Measurements from ENCODE around the gene NUP58. TPM values are rescaled to one million over a fixed set of nuclear protein-coding genes. Genes with fewer than 3 reads are reported as not detected.

NUP58 gene
- total and polyA plus RNA-seq, 10 of the 15 experiments (the other 5 are each of a cell fraction or from before 2014, with no cell fraction given), result 12.1 to 78.0 (median 48.9) TPM

DNA sequence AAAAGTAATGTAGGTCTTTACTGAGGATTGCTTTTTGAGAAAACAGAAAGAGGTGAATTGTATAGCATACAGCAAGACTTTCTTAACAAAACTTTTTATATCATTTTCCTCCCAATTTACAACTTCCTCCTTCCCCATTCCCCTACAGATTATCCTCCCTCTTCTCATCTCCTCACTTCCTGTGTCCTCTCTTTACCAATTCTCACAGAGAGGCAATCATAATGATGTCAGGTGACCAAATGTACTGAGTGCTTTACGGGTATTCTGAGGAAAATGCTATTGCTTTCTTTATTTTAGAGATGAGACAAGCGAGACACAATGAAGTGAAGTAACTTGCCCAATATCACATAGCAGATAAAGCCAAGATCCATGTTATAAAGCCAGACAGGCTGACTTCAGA, 12.5 kb upstream of the NUP58 start:
- DNase-seq (ENCODE audit: low read depth, low spot score), result no peak
- no peak for FAIRE-seq
- TF ChIP-seq, protein P1, sequence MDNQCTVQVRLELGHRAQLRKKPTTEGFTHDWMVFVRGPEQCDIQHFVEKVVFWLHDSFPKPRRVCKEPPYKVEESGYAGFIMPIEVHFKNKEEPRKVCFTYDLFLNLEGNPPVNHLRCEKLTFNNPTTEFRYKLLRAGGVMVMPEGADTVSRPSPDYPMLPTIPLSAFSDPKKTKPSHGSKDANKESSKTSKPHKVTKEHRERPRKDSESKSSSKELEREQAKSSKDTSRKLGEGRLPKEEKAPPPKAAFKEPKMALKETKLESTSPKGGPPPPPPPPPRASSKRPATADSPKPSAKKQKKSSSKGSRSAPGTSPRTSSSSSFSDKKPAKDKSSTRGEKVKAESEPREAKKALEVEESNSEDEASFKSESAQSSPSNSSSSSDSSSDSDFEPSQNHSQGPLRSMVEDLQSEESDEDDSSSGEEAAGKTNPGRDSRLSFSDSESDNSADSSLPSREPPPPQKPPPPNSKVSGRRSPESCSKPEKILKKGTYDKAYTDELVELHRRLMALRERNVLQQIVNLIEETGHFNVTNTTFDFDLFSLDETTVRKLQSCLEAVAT (IDR thresholded peaks at IDR 0.05), result no peak
- TF ChIP-seq, protein P2, sequence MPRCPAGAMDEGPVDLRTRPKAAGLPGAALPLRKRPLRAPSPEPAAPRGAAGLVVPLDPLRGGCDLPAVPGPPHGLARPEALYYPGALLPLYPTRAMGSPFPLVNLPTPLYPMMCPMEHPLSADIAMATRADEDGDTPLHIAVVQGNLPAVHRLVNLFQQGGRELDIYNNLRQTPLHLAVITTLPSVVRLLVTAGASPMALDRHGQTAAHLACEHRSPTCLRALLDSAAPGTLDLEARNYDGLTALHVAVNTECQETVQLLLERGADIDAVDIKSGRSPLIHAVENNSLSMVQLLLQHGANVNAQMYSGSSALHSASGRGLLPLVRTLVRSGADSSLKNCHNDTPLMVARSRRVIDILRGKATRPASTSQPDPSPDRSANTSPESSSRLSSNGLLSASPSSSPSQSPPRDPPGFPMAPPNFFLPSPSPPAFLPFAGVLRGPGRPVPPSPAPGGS (IDR thresholded peaks at IDR 0.05; ENCODE audit: borderline replicate concordance, insufficient read depth, low read depth, low read length, poor library complexity, severe bottlenecking), result no peak
- TF ChIP-seq BMI1 (IDR thresholded peaks at IDR 0.05; ENCODE audit: borderline replicate concordance) (no peak), ASH2L (IDR thresholded peaks at IDR 0.05; ENCODE audit: borderline replicate concordance, low read depth) (no peak), NRF1 (conservative IDR thresholded peaks at IDR 0.05; ENCODE audit: low read depth, low read length) (no peak), ZBED1 (IDR thresholded peaks at IDR 0.05; ENCODE audit: borderline replicate concordance) (no peak), MYB (IDR thresholded peaks at IDR 0.05; ENCODE audit: borderline replicate concordance, low read depth, low read length) (no peak)
- POLR2A ChIA-PET, result interaction anchor here (1.3 kb wide), 1 partner anchor 10 kb away, joined by 4 read pairs; no protein-coding TSS in a partner anchor
- in situ Hi-C loops (cut with MboI) (no loop called here), intact Hi-C loops (cut with micrococcal nuclease; ENCODE audit: unreplicated experiment) (loop anchor here (10.0 kb wide), 1 partner anchor 364 kb away; a partner anchor contains a TSS)
- no peaks in the 10 kb centered on the region for H3K9me3 ChIP-seq (replicated peaks; ENCODE audit: control insufficient read depth, insufficient read depth, low read length)
- no TSS peak for BruUV-seq (replicated peaks)
- 17% methylated on average over 2 of the region's 2 CpGs for WGBS (ENCODE audit: insufficient coverage, insufficient replicate concordance, low lambda C conversion rate, missing lambda C conversion rate)
- H3K4me3 ChIP-seq, result no peak overlapping the region
- no peaks in the 10 kb centered on the region; the same call in 1 of the 2 replicates for H3K4me1 ChIP-seq (ENCODE audit: control insufficient read depth, insufficient read depth, low read length)
- H3K27ac ChIP-seq (ENCODE audit: control insufficient read depth, insufficient read depth), result no peak overlapping the region
- H4K20me1 ChIP-seq (ENCODE audit: control insufficient read depth, insufficient read depth), result no peaks in the 10 kb centered on the region
- H2AFZ ChIP-seq (ENCODE audit: control insufficient read depth, low read depth, low read length), result no peak overlapping the region
- H3K36me3 ChIP-seq (ENCODE audit: control insufficient read depth in 2 of 2, insufficient read depth in 2 of 2, low read length in 1 of 2), result no peaks in the 10 kb centered on the region
- CTCF ChIA-PET, result no interaction called here
- H3K4me2 ChIP-seq (ENCODE audit: control insufficient read depth, insufficient read depth), result no peak overlapping the region
- SMC1A ChIA-PET (ENCODE audit: uncharacterized antibody, unreplicated experiment), result no interaction called here
- no peak for ATAC-seq
- H3K9ac ChIP-seq (ENCODE audit: control insufficient read depth, insufficient read depth, low read length), result no peak overlapping the region
- RAD21 ChIA-PET (ENCODE audit: unreplicated experiment), result no interaction called here
- peaks cover 15% of the 10 kb centered on the region for H3K79me2 ChIP-seq (ENCODE audit: control insufficient read depth, insufficient read depth, low read length)
- no peaks in the 10 kb centered on the region for H3K27me3 ChIP-seq (replicated peaks in 1 of 2; ENCODE audit: control insufficient read depth in 2 of 2, insufficient read depth in 2 of 2, low read length in 1 of 2)

Measured in GM12878 (cell line).